Esophagus squamous epithelium (tissue), 5 donors: Measurements from ENCODE around the gene C6orf47. TPM values are rescaled to one million over a fixed set of nuclear protein-coding genes. Genes with fewer than 3 reads are reported as not detected.

Source experiments
- DNase-seq: peaks from one replicate; lab custom pipeline; 2025; lab: John Stamatoyannopoulos, UW
- H3K27ac ChIP-seq, 4 donors: fragments of 200-600 bp; sonication (generic); one replicate each; pipeline ENCODE4 v1.5.1; 2016 to 2019; ENCODE audit warnings: mild to moderate bottlenecking in 1 of 4
- H3K27me3 ChIP-seq, 4 donors: fragments of 200-600 bp; sonication (generic); 1 replicate in 3 of 4; 2 replicates in 1 of 4; pipeline versions ENCODE4 v1.5.1 to v1.6.0; 2017 to 2021; ENCODE audit warnings: antibody characterized with exemption in 1 of 4
- H3K36me3 ChIP-seq, 3 donors: fragments of 200-600 bp; sonication (generic); one replicate each; pipeline ENCODE4 v1.5.1; 2016 to 2019
- H3K4me1 ChIP-seq, 3 donors: fragments of 200-600 bp; sonication (generic); one replicate each; pipeline ENCODE4 v1.5.1; 2017 to 2019
- H3K4me3 ChIP-seq, 4 donors: fragments of 200-600 bp; sonication (generic); 1 replicate in 3 of 4; 2 replicates in 1 of 4; pipeline ENCODE4 v1.5.1; 2016 to 2019; ENCODE audit warnings: mild to moderate bottlenecking in 2 of 4, moderate library complexity in 1 of 4
- H3K9me3 ChIP-seq, 3 donors: fragments of 200-600 bp; sonication (generic); one replicate each; pipeline ENCODE4 v1.5.1; 2016 to 2019
- CTCF ChIP-seq, 6 experiments: fragments of 450-650 bp in 4 of 6; fragments of 200-600 bp in 2 of 6; sonication (generic) in 2 of 6; IDR thresholded peaks; one replicate each; pipeline ENCODE4 v1.5.1; 2016 to 2019; ENCODE audit warnings: antibody characterized with exemption in 6 of 6, mild to moderate bottlenecking in 4 of 6, moderate library complexity in 4 of 6
- POLR2A ChIP-seq, 4 donors: fragments of 450-650 bp; IDR thresholded peaks; one replicate each; pipeline ENCODE4 v1.6.1; 2017; ENCODE audit warnings: antibody characterized with exemption in 4 of 4, mild to moderate bottlenecking in 4 of 4, moderate library complexity in 3 of 4
- WGBS, 2 donors: methylation state at CpG; one replicate each; pipeline ENCODE4 v1.1.5; 2018; 5-methylcytosine and 5-hydroxymethylcytosine counted together
- intact Hi-C: fragments of 100-400 bp; cut with DNase I; formaldehyde crosslinking; loops from one replicate; pipeline ENCODE4 v1.15.0; 2022
- total RNA-seq, 4 donors: library from RNA; depleted of rRNA; stranded (reverse); fragments of >200 nt; gene quantifications; one replicate each; pipeline ENCODE4 v1.1.0, GENCODE V29; 2016
- donor health status: DM: yes; HTN: yes; CAD: no.

C6orf47 gene
- total RNA-seq, 4 donors from 2014 or later: 28.8 to 34.4 (median 31.7) TPM

- Histone ChIP-seq H3K27ac (peak overlapping the region; percentile 90 to 95 (median 92)), H3K4me1 (peaks cover 31 to 74% (median 37%) of the 10 kb centered on the region in 3 donors), H3K36me3 (peaks cover 4 to 65% (median 13%) of the 10 kb centered on the region in 3 donors), H3K4me3 (peak overlapping the region; percentile 52 to 78 (median 70)), H3K27me3 (no peaks in the 10 kb centered on the region), H3K9me3 (no peaks in the 10 kb centered on the region)
- no peak for DNase-seq
- WGBS, 2 donors: 18% methylated on average over 12 of the region's 13 CpGs; no CpG with 5 or more reads in 1 of the 2 donors
- no peak for TF ChIP-seq POLR2A (IDR thresholded peaks at IDR 0.05)
- TF ChIP-seq CTCF (IDR thresholded peaks at IDR 0.05): no peak
- intact Hi-C loops: no loop called here
Measured at GRCh38 chr6:31659649-31660380, 763 bp downstream of the C6orf47 start.

- Histone ChIP-seq H3K36me3 (peaks cover 4 to 67% (median 13%) of the 10 kb centered on the region in 3 donors), H3K4me1 (peaks cover 28 to 68% (median 34%) of the 10 kb centered on the region in 3 donors), H3K9me3 (no peaks in the 10 kb centered on the region), H3K27me3 (no peaks in the 10 kb centered on the region), H3K27ac (peak overlapping the region; percentile 90 to 95 (median 92)), H3K4me3 (peak overlapping the region; percentile 52 to 78 (median 70))
- no peak for DNase-seq
- intact Hi-C loops: no loop called here
- WGBS, 2 donors: 50 to 69% methylated on average over 4 to 6 of the region's 13 CpGs
- TF ChIP-seq POLR2A (IDR thresholded peaks at IDR 0.05) (no peak), CTCF (IDR thresholded peaks at IDR 0.05) (no peak)
Measured at GRCh38 chr6:31658983-31659648, 1.5 kb downstream of the C6orf47 start.

- Histone ChIP-seq H3K4me1 (peaks cover 19 to 67% (median 31%) of the 10 kb centered on the region in 3 donors), H3K36me3 (peaks cover 4 to 61% (median 13%) of the 10 kb centered on the region in 3 donors), H3K4me3 (no peak overlapping the region), H3K9me3 (no peaks in the 10 kb centered on the region), H3K27me3 (no peaks in the 10 kb centered on the region), H3K27ac (peak overlapping the region in 2 of 4 donors; percentile 25 to 94)
- TF ChIP-seq POLR2A (IDR thresholded peaks at IDR 0.05): no peak
- TF ChIP-seq CTCF (IDR thresholded peaks at IDR 0.05): no peak
- DNase-seq: no peak
- 72 to 83% methylated on average over 4 of the region's 4 CpGs for WGBS, 2 donors
- intact Hi-C loops: no loop called here
Measured at GRCh38 chr6:31658158-31658688, 2.4 kb downstream of the C6orf47 start.

GRCh38 chr6:31657406-31658157 is 3.0 kb downstream of the C6orf47 start:
- Histone ChIP-seq H3K36me3 (peaks cover 4 to 55% (median 13%) of the 10 kb centered on the region in 3 donors), H3K4me1 (peaks cover 19 to 63% (median 30%) of the 10 kb centered on the region in 3 donors), H3K27ac (peak overlapping the region in 2 of 4 donors; percentile 25 to 28), H3K27me3 (no peaks in the 10 kb centered on the region), H3K4me3 (no peak overlapping the region), H3K9me3 (no peaks in the 10 kb centered on the region)
- TF ChIP-seq POLR2A (IDR thresholded peaks at IDR 0.05): no peak
- no peak for TF ChIP-seq CTCF (IDR thresholded peaks at IDR 0.05)
- WGBS, 2 donors: 56 to 77% methylated on average over 4 to 5 of the region's 6 CpGs
- DNase-seq: no peak
- intact Hi-C loops: no loop called here
